ENCODE data around the gene NOX4.

GRCh38 chr11:89327885-89328284 lies 163.3 kb downstream of the NOX4 start:
- no peak for TF ChIP-seq CTCF (IDR thresholded peaks at IDR 0.05)
- no peak for TF ChIP-seq ZFX (IDR thresholded peaks at IDR 0.05; ENCODE audit: borderline replicate concordance)

Data from 22Rv1 (cell line).